GM19467 (cell line): Measurements from ENCODE around the gene SLC51A.
"Not testable (repeated sequence)": the region's sequence is repeated elsewhere in the genome, so short reads cannot be mapped to it uniquely, and the experiment has no call there.

Source experiments
- ATAC-seq: cut with Tn5 transposase; IDR thresholded peaks from one replicate; pipeline ENCODE4 v1.9.1; 2021; ENCODE audit warnings: mild to moderate bottlenecking, moderate library complexity; ENCODE audit not compliant: unreplicated experiment

Gene SLC51A

GRCh38 chr3:196193133-196193735 is 23.1 kb upstream of the SLC51A start:
- ATAC-seq = no peak

- no peak for ATAC-seq
These were observed 22.4 kb upstream of the SLC51A start for GRCh38 chr3:196193736-196194541.

GRCh38 chr3:196194542-196194915 is 21.8 kb upstream of the SLC51A start:
- ATAC-seq = no peak

GRCh38 chr3:196195664-196196265 is 20.6 kb upstream of the SLC51A start:
- ATAC-seq = no peak

- no peak for ATAC-seq
These were observed 18.8 kb upstream of the SLC51A start for GRCh38 chr3:196197524-196197923.

- ATAC-seq = no peak
These were observed 18.2 kb upstream of the SLC51A start for GRCh38 chr3:196198081-196198675.

- ATAC-seq = no peak
These were observed 17.3 kb upstream of the SLC51A start for GRCh38 chr3:196198771-196199753.

GRCh38 chr3:196202516-196202970 is 13.8 kb upstream of the SLC51A start:
- ATAC-seq = no peak

GRCh38 chr3:196203846-196204245 is 12.5 kb upstream of the SLC51A start:
- ATAC-seq = no peak

GRCh38 chr3:196205442-196206205 is 10.7 kb upstream of the SLC51A start:
- ATAC-seq = not testable (repeated sequence)

- no peak for ATAC-seq
These were observed 9.0 kb upstream of the SLC51A start for GRCh38 chr3:196207159-196207832.

- no peak for ATAC-seq
These were observed 8.3 kb upstream of the SLC51A start for GRCh38 chr3:196207833-196208607.

- ATAC-seq = no peak
These were observed 7.2 kb upstream of the SLC51A start for GRCh38 chr3:196208942-196209695.

GRCh38 chr3:196209944-196210672 is 6.2 kb upstream of the SLC51A start:
- ATAC-seq = not testable (repeated sequence)

GRCh38 chr3:196210673-196211556 is 5.4 kb upstream of the SLC51A start, which contains the start of gene ZDHHC19:
Gene ZDHHC19 (minus strand): TSS chr3:196211400. CDS start chr3:196211315, 85 bp downstream.
- ATAC-seq = no peak
